DMS114 treated with DMSO at 0.1 percent for 48 hours (cell line): Measurements from ENCODE around the gene CNPY2.
"Not testable (repeated sequence)": the region's sequence is repeated elsewhere in the genome, so short reads cannot be mapped to it uniquely, and the experiment has no call there.

Source experiments
- DNase-seq: peaks from one replicate; lab custom pipeline; 2025; ENCODE audit not compliant: unreplicated experiment; lab: John Stamatoyannopoulos, UW

The CNPY2 gene

GRCh38 chr12:56315622-56316473 is at the start of gene CNPY2:
CNPY2 (minus strand) TSS chr12:56315988; CDS start chr12:56315217, 771 bp downstream.
- peak; percentile 96 for DNase-seq

- DNase-seq: no peak
Observed at GRCh38 chr12:56362130-56363059, 46.6 kb upstream of the CNPY2 start, which contains the start of gene APOF. APOF (minus strand) TSS chr12:56362857; CDS start chr12:56362745, 112 bp downstream.

- DNase-seq: no peak
Observed at GRCh38 chr12:56361487-56362129, 45.8 kb upstream of the CNPY2 start.

GRCh38 chr12:56359851-56360767 is 44.3 kb upstream of the CNPY2 start, which contains the start of gene STAT2:
STAT2 (minus strand) TSS chr12:56360107; CDS start chr12:56356571, 3,536 bp downstream.
- peak; percentile 99 for DNase-seq

- DNase-seq: no peak
Observed at GRCh38 chr12:56358836-56359532, 43.2 kb upstream of the CNPY2 start.

- no peak for DNase-seq
Observed at GRCh38 chr12:56351325-56351724, 35.5 kb upstream of the CNPY2 start.

GRCh38 chr12:56350662-56351061 is 34.9 kb upstream of the CNPY2 start:
- no peak for DNase-seq

- no peak for DNase-seq
Observed at GRCh38 chr12:56348776-56349175, 33.0 kb upstream of the CNPY2 start.

GRCh38 chr12:56347255-56347654 is 31.5 kb upstream of the CNPY2 start:
- DNase-seq: not testable (repeated sequence)

GRCh38 chr12:56346675-56347074 is 30.9 kb upstream of the CNPY2 start:
- no peak for DNase-seq

GRCh38 chr12:56342290-56342689 is 26.5 kb upstream of the CNPY2 start:
- DNase-seq: not testable (repeated sequence)

- no peak for DNase-seq
Observed at GRCh38 chr12:56341616-56342015, 25.8 kb upstream of the CNPY2 start.

- no peak for DNase-seq
Observed at GRCh38 chr12:56339158-56339422, 23.3 kb upstream of the CNPY2 start.

- no peak for DNase-seq
Observed at GRCh38 chr12:56338308-56339157, 22.7 kb upstream of the CNPY2 start, which contains the start of gene IL23A. IL23A (plus strand) TSS chr12:56338884; CDS start chr12:56339045, 161 bp downstream.

GRCh38 chr12:56337753-56338251 is 22.0 kb upstream of the CNPY2 start:
- DNase-seq: no peak

- no peak for DNase-seq
Observed at GRCh38 chr12:56336361-56337167, 20.8 kb upstream of the CNPY2 start.

GRCh38 chr12:56335527-56335926 is 19.7 kb upstream of the CNPY2 start:
- not testable (repeated sequence) for DNase-seq

- no peak for DNase-seq
Observed at GRCh38 chr12:56334490-56334793, 18.7 kb upstream of the CNPY2 start.
